C4-2B (cell line): Measurements from ENCODE around the gene TTLL5.

Source experiments
- H3K27ac ChIP-seq: fragments of 450-650 bp; 2 replicates; pipeline ENCODE4 v1.5.1; 2017
- CTCF ChIP-seq: fragments of 450-650 bp; conservative IDR thresholded peaks from 2 replicates; pipeline ENCODE4 v1.5.1; 2017; ENCODE audit warnings: mild to moderate bottlenecking
- ZFX ChIP-seq: fragments of 450-650 bp; IDR thresholded peaks from 2 replicates; pipeline ENCODE4 v1.6.1; 2017

Gene TTLL5

GRCh38 chr14:75946785-75947184 lies 285.7 kb downstream of the TTLL5 start:
- no peak for TF ChIP-seq ZFX
- no peak for TF ChIP-seq CTCF
- no peak overlapping the region for H3K27ac ChIP-seq

- no peak overlapping the region for H3K27ac ChIP-seq
- TF ChIP-seq ZFX, result no peak
Measured at GRCh38 chr14:75952489-75952888, 291.4 kb downstream of the TTLL5 start.

GRCh38 chr14:75959031-75959430 lies 298.0 kb downstream of the TTLL5 start:
- no peak overlapping the region for H3K27ac ChIP-seq
- TF ChIP-seq CTCF (no peak), ZFX (no peak)

GRCh38 chr14:75960231-75960630 lies 299.2 kb downstream of the TTLL5 start:
- no peak overlapping the region for H3K27ac ChIP-seq
- no peak for TF ChIP-seq ZFX
- no peak for TF ChIP-seq CTCF

- no peak overlapping the region for H3K27ac ChIP-seq
- no peak for TF ChIP-seq CTCF
- TF ChIP-seq ZFX, result no peak
Measured at GRCh38 chr14:75961662-75962061, 300.6 kb downstream of the TTLL5 start.

GRCh38 chr14:75967866-75968265 lies 306.8 kb downstream of the TTLL5 start:
- TF ChIP-seq ZFX, result no peak
- TF ChIP-seq CTCF, result no peak
- no peak overlapping the region for H3K27ac ChIP-seq

GRCh38 chr14:75968456-75968855 lies 307.4 kb downstream of the TTLL5 start:
- H3K27ac ChIP-seq, result no peak overlapping the region
- TF ChIP-seq ZFX, result no peak
- TF ChIP-seq CTCF, result no peak

- no peak overlapping the region for H3K27ac ChIP-seq
- TF ChIP-seq ZFX (no peak), CTCF (no peak)
Measured at GRCh38 chr14:75969126-75969525, 308.1 kb downstream of the TTLL5 start.
